OCI-LY3 (cell line): ENCODE data around the gene ASPM.

Experiments
- EZH2phosphoT487 ChIP-seq: fragments of 200-600 bp; shearing (Covaris generic); IDR thresholded peaks from 2 replicates; pipeline ENCODE4 v1.6.1; 2018; ENCODE audit warnings: antibody characterized with exemption, mixed run types, low read depth
- TF ChIP-seq, protein P1 (sequence below): fragments of 200-600, 300-600 bp; sonication (generic); IDR thresholded peaks from 2 replicates; pipeline ENCODE4 v1.5.1; 2014; ENCODE audit warnings: antibody characterized with exemption, low read length, low read depth

DNA sequence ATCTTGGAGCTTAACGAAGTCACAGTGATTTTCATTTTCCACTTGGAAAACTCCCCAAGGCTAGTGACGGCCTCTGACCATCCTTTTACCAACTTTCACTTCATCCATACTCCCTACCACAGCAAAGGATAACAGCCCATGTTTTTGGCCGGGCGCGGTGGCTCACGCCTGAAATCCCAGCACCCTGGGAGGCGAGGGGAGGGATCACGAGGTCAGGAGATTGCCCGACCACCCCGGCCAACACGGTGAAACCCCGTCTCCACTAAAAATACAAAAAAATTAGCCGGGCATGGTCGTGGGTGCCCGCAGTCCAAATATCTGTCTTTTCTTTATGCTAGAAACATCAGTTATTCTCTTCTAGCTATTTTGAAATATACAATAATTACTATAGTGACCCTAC, 7.3 kb downstream of the ASPM start:
- TF ChIP-seq, protein P1, sequence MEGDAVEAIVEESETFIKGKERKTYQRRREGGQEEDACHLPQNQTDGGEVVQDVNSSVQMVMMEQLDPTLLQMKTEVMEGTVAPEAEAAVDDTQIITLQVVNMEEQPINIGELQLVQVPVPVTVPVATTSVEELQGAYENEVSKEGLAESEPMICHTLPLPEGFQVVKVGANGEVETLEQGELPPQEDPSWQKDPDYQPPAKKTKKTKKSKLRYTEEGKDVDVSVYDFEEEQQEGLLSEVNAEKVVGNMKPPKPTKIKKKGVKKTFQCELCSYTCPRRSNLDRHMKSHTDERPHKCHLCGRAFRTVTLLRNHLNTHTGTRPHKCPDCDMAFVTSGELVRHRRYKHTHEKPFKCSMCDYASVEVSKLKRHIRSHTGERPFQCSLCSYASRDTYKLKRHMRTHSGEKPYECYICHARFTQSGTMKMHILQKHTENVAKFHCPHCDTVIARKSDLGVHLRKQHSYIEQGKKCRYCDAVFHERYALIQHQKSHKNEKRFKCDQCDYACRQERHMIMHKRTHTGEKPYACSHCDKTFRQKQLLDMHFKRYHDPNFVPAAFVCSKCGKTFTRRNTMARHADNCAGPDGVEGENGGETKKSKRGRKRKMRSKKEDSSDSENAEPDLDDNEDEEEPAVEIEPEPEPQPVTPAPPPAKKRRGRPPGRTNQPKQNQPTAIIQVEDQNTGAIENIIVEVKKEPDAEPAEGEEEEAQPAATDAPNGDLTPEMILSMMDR: no peak
- no peak for TF ChIP-seq EZH2phosphoT487
